Breast epithelium (tissue), 4 donors: ENCODE results near the gene MEIKIN. TPM values are rescaled to one million over a fixed set of nuclear protein-coding genes. Genes with fewer than 3 reads are reported as not detected.
"Not testable (repeated sequence)": the region's sequence is repeated elsewhere in the genome, so short reads cannot be mapped to it uniquely, and the experiment has no call there.

Experiments used
- DNase-seq, 2 donors: peaks; one replicate each; pipeline ENCODE4 v3.0.0-alpha.2; 2019; ENCODE audit warnings: low spot score in 2 of 2
- H3K27ac ChIP-seq, 2 donors: fragments of 200-600 bp; sonication (generic) in 1 of 2; one replicate each; pipeline ENCODE4 v1.5.1; 2016 to 2019; ENCODE audit warnings: mild to moderate bottlenecking in 1 of 2
- H3K27me3 ChIP-seq, 2 donors: fragments of 200-600 bp; sonication (generic) in 1 of 2; one replicate each; pipeline versions ENCODE4 v1.5.1 to v1.6.0; 2017 to 2019; ENCODE audit warnings: control low read depth in 1 of 2, mild to moderate bottlenecking in 1 of 2
- H3K36me3 ChIP-seq: fragments of 200-600 bp; one replicate; pipeline ENCODE4 v1.5.1; 2019
- H3K4me1 ChIP-seq, 2 donors: fragments of 200-600 bp; sonication (generic); one replicate each; pipeline ENCODE4 v1.5.1; 2016 to 2019; ENCODE audit warnings: control low read depth in 1 of 2
- H3K4me3 ChIP-seq, 3 donors: fragments of 200-600 bp; sonication (generic); 1 replicate in 2 of 3; 2 replicates in 1 of 3; pipeline ENCODE4 v1.5.1; 2016 to 2019; ENCODE audit warnings: mild to moderate bottlenecking in 3 of 3, moderate library complexity in 2 of 3
- H3K9me3 ChIP-seq, 2 donors: fragments of 200-600 bp; sonication (generic) in 1 of 2; one replicate each; pipeline ENCODE4 v1.5.1; 2016 to 2019; ENCODE audit warnings: control low read depth in 1 of 2
- POLR2A ChIP-seq: fragments of 450-650 bp; IDR thresholded peaks from one replicate; pipeline ENCODE4 v1.6.1; 2016; ENCODE audit warnings: antibody characterized with exemption, mild to moderate bottlenecking, moderate library complexity
- POLR2AphosphoS5 ChIP-seq, 3 donors: sonication (generic); formaldehyde crosslinking; IDR thresholded peaks; one replicate each; pipeline ENCODE4 v1.6.1; 2017; ENCODE audit warnings: antibody characterized with exemption in 3 of 3
- intact Hi-C: fragments of 100-400 bp; cut with DNase I; formaldehyde crosslinking; loops from one replicate; pipeline ENCODE4 v1.15.1; 2023; ENCODE audit warnings: low total_unique reads
- total RNA-seq, 3 donors: library from RNA; depleted of rRNA; stranded (reverse); fragments of >200 nt; gene quantifications; one replicate each; pipeline ENCODE4 v1.1.0, GENCODE V29; 2016
- TF ChIP-seq, protein P1 (sequence below), 3 donors: fragments of 450-650 bp; IDR thresholded peaks; one replicate each; pipeline ENCODE4 v1.5.1; 2016 to 2017; ENCODE audit warnings: antibody characterized with exemption in 3 of 3, mild to moderate bottlenecking in 3 of 3, moderate library complexity in 3 of 3

Gene MEIKIN
- total RNA-seq, 3 donors from 2014 or later, result not detected

DNA sequence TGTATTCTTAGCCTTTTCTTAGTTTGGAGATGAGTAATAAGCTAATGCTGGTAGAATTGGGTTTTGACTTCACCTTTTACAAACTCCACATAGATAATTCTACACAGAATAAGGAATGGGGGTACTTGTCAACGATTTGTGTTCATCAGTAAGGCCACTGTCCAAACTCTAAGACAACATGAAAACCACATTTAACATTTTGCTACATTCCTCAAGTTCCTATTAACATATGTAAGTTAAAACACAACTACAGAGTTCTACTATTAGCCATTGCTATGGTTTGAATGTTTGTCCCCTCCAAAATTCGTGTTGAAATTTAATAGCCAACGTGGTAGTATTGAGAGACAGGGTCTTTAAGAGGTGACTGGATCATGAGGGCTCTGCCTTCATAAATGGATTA lies 31.9 kb downstream of the MEIKIN start:
- intact Hi-C loops, result no loop called here
- peaks cover 0 to 11% of the 10 kb centered on the region in 2 donors for H3K9me3 ChIP-seq
- H3K4me1 ChIP-seq, result no peaks in the 10 kb centered on the region
- no peak overlapping the region for H3K27ac ChIP-seq
- TF ChIP-seq POLR2AphosphoS5 (IDR thresholded peaks at IDR 0.05) (no peak), POLR2A (no peak)
- TF ChIP-seq, protein P1, sequence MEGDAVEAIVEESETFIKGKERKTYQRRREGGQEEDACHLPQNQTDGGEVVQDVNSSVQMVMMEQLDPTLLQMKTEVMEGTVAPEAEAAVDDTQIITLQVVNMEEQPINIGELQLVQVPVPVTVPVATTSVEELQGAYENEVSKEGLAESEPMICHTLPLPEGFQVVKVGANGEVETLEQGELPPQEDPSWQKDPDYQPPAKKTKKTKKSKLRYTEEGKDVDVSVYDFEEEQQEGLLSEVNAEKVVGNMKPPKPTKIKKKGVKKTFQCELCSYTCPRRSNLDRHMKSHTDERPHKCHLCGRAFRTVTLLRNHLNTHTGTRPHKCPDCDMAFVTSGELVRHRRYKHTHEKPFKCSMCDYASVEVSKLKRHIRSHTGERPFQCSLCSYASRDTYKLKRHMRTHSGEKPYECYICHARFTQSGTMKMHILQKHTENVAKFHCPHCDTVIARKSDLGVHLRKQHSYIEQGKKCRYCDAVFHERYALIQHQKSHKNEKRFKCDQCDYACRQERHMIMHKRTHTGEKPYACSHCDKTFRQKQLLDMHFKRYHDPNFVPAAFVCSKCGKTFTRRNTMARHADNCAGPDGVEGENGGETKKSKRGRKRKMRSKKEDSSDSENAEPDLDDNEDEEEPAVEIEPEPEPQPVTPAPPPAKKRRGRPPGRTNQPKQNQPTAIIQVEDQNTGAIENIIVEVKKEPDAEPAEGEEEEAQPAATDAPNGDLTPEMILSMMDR (IDR thresholded peaks at IDR 0.05), result no peak
- no peaks in the 10 kb centered on the region for H3K27me3 ChIP-seq
- DNase-seq, result no peak
- no peaks in the 10 kb centered on the region for H3K36me3 ChIP-seq
- no peak overlapping the region for H3K4me3 ChIP-seq

GRCh38 chr5:131906668-131907067 lies 38.8 kb downstream of the MEIKIN start:
- intact Hi-C loops, result no loop called here
- no peak for DNase-seq
- H3K4me1 ChIP-seq, result no peaks in the 10 kb centered on the region
- H3K9me3 ChIP-seq, result peaks cover 0 to 33% of the 10 kb centered on the region in 2 donors
- no peak overlapping the region for H3K27ac ChIP-seq
- H3K36me3 ChIP-seq, result no peaks in the 10 kb centered on the region
- H3K27me3 ChIP-seq, result no peaks in the 10 kb centered on the region
- TF ChIP-seq, protein P1 (IDR thresholded peaks at IDR 0.05), result no peak
- TF ChIP-seq POLR2A (no peak), POLR2AphosphoS5 (IDR thresholded peaks at IDR 0.05) (no peak)
- H3K4me3 ChIP-seq, result no peak overlapping the region

GRCh38 chr5:131902266-131902665 lies 43.2 kb downstream of the MEIKIN start:
- H3K9me3 ChIP-seq, result peaks cover 0 to 26% of the 10 kb centered on the region in 2 donors
- H3K4me3 ChIP-seq, H3K36me3 ChIP-seq, H3K27me3 ChIP-seq, DNase-seq, H3K4me1 ChIP-seq, H3K27ac ChIP-seq, intact Hi-C loops: not testable (repeated sequence)

DNA sequence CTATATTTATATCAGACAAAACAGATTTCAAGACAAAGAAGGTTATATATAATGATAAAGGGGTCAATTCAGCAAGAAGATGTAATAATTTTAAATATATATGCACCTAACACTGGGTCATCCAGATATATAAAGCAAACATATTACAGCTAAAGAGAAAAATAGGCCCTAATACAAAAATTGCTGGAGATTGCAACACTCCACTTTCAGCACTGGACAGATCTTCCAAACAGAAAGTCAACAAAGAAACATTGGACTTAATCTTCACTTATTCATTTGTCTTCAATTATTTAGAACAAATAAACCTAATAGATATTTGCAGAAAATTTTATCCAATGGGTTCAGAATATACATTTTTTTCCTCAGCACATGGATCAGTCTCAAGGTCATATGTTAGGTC lies 45.8 kb downstream of the MEIKIN start:
- Histone ChIP-seq H3K27me3 (no peaks in the 10 kb centered on the region), H3K4me3 (no peak overlapping the region), H3K4me1 (no peaks in the 10 kb centered on the region), H3K27ac (no peak overlapping the region), H3K36me3 (no peaks in the 10 kb centered on the region), H3K9me3 (peaks cover 5 to 34% of the 10 kb centered on the region in 2 donors)
- no peak for DNase-seq
- intact Hi-C loops, result no loop called here
- TF ChIP-seq POLR2AphosphoS5 (IDR thresholded peaks at IDR 0.05), result no peak
- no peak for TF ChIP-seq POLR2A
- TF ChIP-seq, protein P1 (IDR thresholded peaks at IDR 0.05), result no peak

- no peaks in the 10 kb centered on the region for H3K4me1 ChIP-seq
- H3K27me3 ChIP-seq, result no peaks in the 10 kb centered on the region
- H3K27ac ChIP-seq, result no peak overlapping the region
- TF ChIP-seq POLR2A, result no peak
- TF ChIP-seq, protein P1 (IDR thresholded peaks at IDR 0.05), result no peak
- TF ChIP-seq POLR2AphosphoS5 (IDR thresholded peaks at IDR 0.05), result no peak
- H3K36me3 ChIP-seq, result no peaks in the 10 kb centered on the region
- intact Hi-C loops, result no loop called here
- H3K9me3 ChIP-seq, result peaks cover 0 to 11% of the 10 kb centered on the region in 2 donors
- no peak overlapping the region for H3K4me3 ChIP-seq
- DNase-seq, result no peak
These were observed 61.5 kb downstream of the MEIKIN start for GRCh38 chr5:131883984-131884383.

- TF ChIP-seq POLR2AphosphoS5 (IDR thresholded peaks at IDR 0.05), result no peak
- H3K36me3 ChIP-seq, result no peaks in the 10 kb centered on the region
- no peak overlapping the region for H3K27ac ChIP-seq
- no peak overlapping the region for H3K4me3 ChIP-seq
- no peak for DNase-seq
- no peaks in the 10 kb centered on the region for H3K9me3 ChIP-seq
- no peaks in the 10 kb centered on the region for H3K27me3 ChIP-seq
- intact Hi-C loops, result no loop called here
- H3K4me1 ChIP-seq, result no peaks in the 10 kb centered on the region
These were observed 65.8 kb downstream of the MEIKIN start for GRCh38 chr5:131879705-131880104.
